ENCODE measurements around the gene KLF16. TPM values are rescaled to one million over a fixed set of nuclear protein-coding genes. Genes with fewer than 3 reads are reported as not detected.

Gene KLF16
- total and polyA plus RNA-seq, 10 of the 15 experiments (the other 5 are each of a cell fraction or from before 2014, with no cell fraction given), result 0.03 to 41.2 (median 2.6) TPM

- TSS peak; percentile 61 for BruUV-seq (replicated peaks)
- Histone ChIP-seq H3K4me1 (ENCODE audit: control insufficient read depth, insufficient read depth, low read length) (peaks cover 22% of the 10 kb centered on the region), H3K9me3 (replicated peaks; ENCODE audit: control insufficient read depth, insufficient read depth, low read length) (no peaks in the 10 kb centered on the region), H3K79me2 (ENCODE audit: control insufficient read depth, insufficient read depth, low read length) (peaks cover 57% of the 10 kb centered on the region), H3K4me2 (ENCODE audit: control insufficient read depth, insufficient read depth) (peak overlapping the region; percentile 97), H3K4me3 (peak overlapping the region; percentile 89), H3K27me3 (replicated peaks in 1 of 2; ENCODE audit: control insufficient read depth in 2 of 2, insufficient read depth in 2 of 2, low read length in 1 of 2) (no peaks in the 10 kb centered on the region), H3K9ac (ENCODE audit: control insufficient read depth, insufficient read depth, low read length) (peak overlapping the region; percentile 98), H4K20me1 (ENCODE audit: control insufficient read depth, insufficient read depth) (peaks cover 3% of the 10 kb centered on the region; the same call in 1 of the 2 replicates), H3K27ac (ENCODE audit: control insufficient read depth, insufficient read depth) (peak overlapping the region; percentile 100), H2AFZ (ENCODE audit: control insufficient read depth, low read depth, low read length) (no peak overlapping the region), H3K36me3 (ENCODE audit: control insufficient read depth in 2 of 2, insufficient read depth in 2 of 2, low read length in 1 of 2) (peaks cover 0 to 6% of the 10 kb centered on the region in 2 experiments; a peak in 3 of 4 replicates)
- ChIA-PET CTCF (interaction anchor here (0.7 to 2.6 kb wide), 2 partner anchors 9 to 21 kb away, joined by 3 to 13 read pairs; no protein-coding TSS in a partner anchor), SMC1A (ENCODE audit: uncharacterized antibody, unreplicated experiment) (interaction anchor here (1.4 kb wide), 1 partner anchor 10 kb away, joined by 3 read pairs; no protein-coding TSS in a partner anchor), RAD21 (ENCODE audit: unreplicated experiment) (no interaction called here), POLR2A (interaction anchor here (0.5 to 1.0 kb wide), 2 partner anchors 9 to 145 kb away, joined by 3 read pairs; no protein-coding TSS in a partner anchor)
- in situ Hi-C loops (cut with MboI) (no loop called here), intact Hi-C loops (cut with micrococcal nuclease; ENCODE audit: unreplicated experiment) (no loop called here)
- FAIRE-seq (no peak), ATAC-seq (no peak), DNase-seq (ENCODE audit: low read depth, low spot score) (no peak)
- WGBS (ENCODE audit: insufficient coverage, insufficient replicate concordance, low lambda C conversion rate, missing lambda C conversion rate), result 2% methylated on average over 11 of the region's 12 CpGs
- TF ChIP-seq SIN3A (IDR thresholded peaks at IDR 0.05; ENCODE audit: low read depth, low read length), result no peak
- TF ChIP-seq DPF2 (IDR thresholded peaks at IDR 0.05), result no peak
- TF ChIP-seq BACH1 (IDR thresholded peaks at IDR 0.05; ENCODE audit: borderline replicate concordance), result no peak
- TF ChIP-seq ATF2 (IDR thresholded peaks at IDR 0.05; ENCODE audit: low read length), result no peak
- TF ChIP-seq HDAC2 (IDR thresholded peaks at IDR 0.05), result no peak
- TF ChIP-seq EED (IDR thresholded peaks at IDR 0.05; ENCODE audit: low read depth), result no peak
- TF ChIP-seq POU2F2 (IDR thresholded peaks at IDR 0.05; ENCODE audit: borderline replicate concordance, low read depth, low read length), result no peak
- TF ChIP-seq POLR2AphosphoS5 (IDR thresholded peaks at IDR 0.05; ENCODE audit: low read length), result no peak
- TF ChIP-seq ZNF592 (IDR thresholded peaks at IDR 0.05), result no peak
- no peak for TF ChIP-seq E4F1 (IDR thresholded peaks at IDR 0.05; ENCODE audit: borderline replicate concordance, partially characterized antibody)
- TF ChIP-seq TCF7 (IDR thresholded peaks at IDR 0.05; ENCODE audit: borderline replicate concordance), result no peak
- no peak for TF ChIP-seq EZH2 (IDR thresholded peaks at IDR 0.05; ENCODE audit: borderline replicate concordance, control insufficient read depth, low read depth, low read length)
- no peak for TF ChIP-seq ETV6 (conservative IDR thresholded peaks at IDR 0.05 in 1 of 2, IDR thresholded peaks at IDR 0.05 in 1 of 2; ENCODE audit: borderline replicate concordance in 1 of 2, low read depth in 1 of 2)
- no peak for TF ChIP-seq RBBP5 (conservative IDR thresholded peaks at IDR 0.05)
These were observed 16.1 kb downstream of the KLF16 start for GRCh38 chr19:1847348-1847683.
